BLaER1 treated with 17β-estradiol and CSF1 and Interleukin-3, amounts not matched to agents 10 nM and 100 nM (cell line): ENCODE results near the gene ITPKB.

Source experiments
- H3K27ac ChIP-seq, 11 experiments: shearing (Covaris generic); formaldehyde crosslinking; 2 replicates each; pipeline ENCODE4 v1.8.1; 2022
- H3K27me3 ChIP-seq, 11 experiments: shearing (Covaris generic); formaldehyde crosslinking; 2 replicates each; pipeline ENCODE4 v1.8.1; 2022
- H3K36me3 ChIP-seq, 11 experiments: shearing (Covaris generic); formaldehyde crosslinking; 2 replicates each; pipeline ENCODE4 v1.8.1; 2022
- H3K4me1 ChIP-seq, 10 experiments: shearing (Covaris generic); formaldehyde crosslinking; 2 replicates each; pipeline ENCODE4 v1.8.1; 2022
- H3K4me2 ChIP-seq, 11 experiments: shearing (Covaris generic); formaldehyde crosslinking; 2 replicates each; pipeline ENCODE4 v1.8.1; 2022
- H3K4me3 ChIP-seq, 10 experiments: shearing (Covaris generic); formaldehyde crosslinking; 2 replicates each; pipeline ENCODE4 v1.8.1; 2022
- H3K9ac ChIP-seq, 11 experiments: shearing (Covaris generic); formaldehyde crosslinking; 2 replicates each; pipeline ENCODE4 v1.8.1; 2022
- H3K9me3 ChIP-seq, 11 experiments: shearing (Covaris generic); formaldehyde crosslinking; replicated peaks in 1 of 11; 2 replicates each; pipeline ENCODE4 v1.8.1; 2022
- H4K20me1 ChIP-seq, 11 experiments: shearing (Covaris generic); formaldehyde crosslinking; 2 replicates each; pipeline ENCODE4 v1.8.1; 2022
- Cebpa-rat ChIP-seq, 11 experiments: shearing (Covaris generic); IDR thresholded peaks; 2 replicates each; pipeline ENCODE4 v1.8.1; 2022

The ITPKB gene

GRCh38 chr1:226589008-226589733 lies 149.9 kb downstream of the ITPKB start:
- no peaks in the 10 kb centered on the region for H3K36me3 ChIP-seq
- no peaks in the 10 kb centered on the region for H3K27me3 ChIP-seq
- no peak overlapping the region for H3K27ac ChIP-seq
- no peak for TF ChIP-seq Cebpa-rat (IDR thresholded peaks at IDR 0.05)
- peak overlapping the region in 5 of 11 experiments; percentile 12 to 46 (median 29); a peak in 5 of 22 replicates for H3K4me2 ChIP-seq
- H3K9me3 ChIP-seq = no peaks in the 10 kb centered on the region
- peaks cover 0 to 18% (median 7%) of the 10 kb centered on the region in 10 experiments; a peak in 11 of 20 replicates for H3K4me1 ChIP-seq
- no peak overlapping the region; a peak in 1 of 22 replicates for H3K9ac ChIP-seq
- no peak overlapping the region for H3K4me3 ChIP-seq
- no peaks in the 10 kb centered on the region for H4K20me1 ChIP-seq

GRCh38 chr1:226588484-226588883 lies 150.6 kb downstream of the ITPKB start:
- TF ChIP-seq Cebpa-rat (IDR thresholded peaks at IDR 0.05) = no peak
- no peak overlapping the region for H3K4me3 ChIP-seq
- H3K4me1 ChIP-seq = peaks cover 0 to 18% (median 10%) of the 10 kb centered on the region in 10 experiments; a peak in 11 of 20 replicates
- no peaks in the 10 kb centered on the region for H3K27me3 ChIP-seq
- no peak overlapping the region for H3K9ac ChIP-seq
- no peaks in the 10 kb centered on the region for H4K20me1 ChIP-seq
- H3K27ac ChIP-seq = no peak overlapping the region
- no peaks in the 10 kb centered on the region for H3K9me3 ChIP-seq
- H3K36me3 ChIP-seq = no peaks in the 10 kb centered on the region
- H3K4me2 ChIP-seq = peak overlapping the region in 5 of 11 experiments; percentile 12 to 46 (median 29); a peak in 6 of 22 replicates

- no peaks in the 10 kb centered on the region for H3K36me3 ChIP-seq
- no peaks in the 10 kb centered on the region for H4K20me1 ChIP-seq
- no peaks in the 10 kb centered on the region for H3K9me3 ChIP-seq
- TF ChIP-seq Cebpa-rat (IDR thresholded peaks at IDR 0.05) = no peak
- no peaks in the 10 kb centered on the region for H3K27me3 ChIP-seq
- no peak overlapping the region for H3K4me2 ChIP-seq
- H3K9ac ChIP-seq = no peak overlapping the region
- peaks cover 0 to 18% (median 11%) of the 10 kb centered on the region in 10 experiments; a peak in 11 of 20 replicates for H3K4me1 ChIP-seq
- no peak overlapping the region for H3K27ac ChIP-seq
- H3K4me3 ChIP-seq = no peak overlapping the region
Measured at GRCh38 chr1:226586650-226587422, 152.2 kb downstream of the ITPKB start.

- no peaks in the 10 kb centered on the region for H3K27me3 ChIP-seq
- H3K4me3 ChIP-seq = no peak overlapping the region
- no peaks in the 10 kb centered on the region for H3K9me3 ChIP-seq
Measured at GRCh38 chr1:226586116-226586515, 153.0 kb downstream of the ITPKB start.

GRCh38 chr1:226584164-226584563 lies 154.9 kb downstream of the ITPKB start:
- Histone ChIP-seq H3K4me1 (peaks cover 0 to 15% (median 11%) of the 10 kb centered on the region in 10 experiments; a peak in 11 of 20 replicates), H3K27me3 (no peaks in the 10 kb centered on the region), H3K9ac (no peak overlapping the region), H3K27ac (no peak overlapping the region), H3K4me3 (no peak overlapping the region), H4K20me1 (no peaks in the 10 kb centered on the region), H3K4me2 (peak overlapping the region in 5 of 11 experiments; percentile 3 to 43 (median 20); a peak in 5 of 22 replicates), H3K9me3 (no peaks in the 10 kb centered on the region), H3K36me3 (no peaks in the 10 kb centered on the region)
- TF ChIP-seq Cebpa-rat (IDR thresholded peaks at IDR 0.05) = no peak

More at GRCh38 chr1:226586116-226586515, 153.0 kb downstream of the ITPKB start:
- H3K27ac ChIP-seq = no peak overlapping the region
- H3K9ac ChIP-seq = no peak overlapping the region
- H4K20me1 ChIP-seq = no peaks in the 10 kb centered on the region
- no peak for TF ChIP-seq Cebpa-rat (IDR thresholded peaks at IDR 0.05)
- H3K4me1 ChIP-seq = peaks cover 0 to 18% (median 11%) of the 10 kb centered on the region in 10 experiments; a peak in 11 of 20 replicates
- H3K4me2 ChIP-seq = no peak overlapping the region
- no peaks in the 10 kb centered on the region for H3K36me3 ChIP-seq

GRCh38 chr1:226582966-226583365 lies 156.1 kb downstream of the ITPKB start:
- no peaks in the 10 kb centered on the region for H3K27me3 ChIP-seq
- peaks cover 0 to 12% (median 2%) of the 10 kb centered on the region in 10 experiments; a peak in 10 of 20 replicates for H3K4me1 ChIP-seq
- H3K4me2 ChIP-seq = no peak overlapping the region
- H3K9ac ChIP-seq = no peak overlapping the region
- H3K27ac ChIP-seq = no peak overlapping the region
- H3K36me3 ChIP-seq = no peaks in the 10 kb centered on the region
- no peak for TF ChIP-seq Cebpa-rat (IDR thresholded peaks at IDR 0.05)
- no peaks in the 10 kb centered on the region for H3K9me3 ChIP-seq
- no peaks in the 10 kb centered on the region for H4K20me1 ChIP-seq
- no peak overlapping the region for H3K4me3 ChIP-seq
